GM19324 (cell line): ENCODE measurements around the gene TLE4.
"Not testable (repeated sequence)": the region's sequence is repeated elsewhere in the genome, so short reads cannot be mapped to it uniquely, and the experiment has no call there.

Experiments used
- ATAC-seq: cut with Tn5 transposase; IDR thresholded peaks from one replicate; pipeline ENCODE4 v1.9.1; 2021; ENCODE audit warnings: mild to moderate bottlenecking, moderate library complexity; ENCODE audit not compliant: unreplicated experiment, low FRiP score

Gene TLE4

GRCh38 chr9:79630521-79631403 lies 59.0 kb downstream of the TLE4 start:
- no peak for ATAC-seq

GRCh38 chr9:79632060-79632459 lies 60.3 kb downstream of the TLE4 start:
- no peak for ATAC-seq

GRCh38 chr9:79632705-79633104 lies 60.9 kb downstream of the TLE4 start:
- no peak for ATAC-seq

GRCh38 chr9:79633558-79633957 lies 61.8 kb downstream of the TLE4 start:
- no peak for ATAC-seq

GRCh38 chr9:79637177-79637925 lies 65.6 kb downstream of the TLE4 start:
- no peak for ATAC-seq

GRCh38 chr9:79638806-79639205 lies 67.0 kb downstream of the TLE4 start:
- ATAC-seq: no peak

- no peak for ATAC-seq
These were observed 67.6 kb downstream of the TLE4 start for GRCh38 chr9:79639354-79639753.

GRCh38 chr9:79640067-79640466 lies 68.3 kb downstream of the TLE4 start:
- ATAC-seq: not testable (repeated sequence)

GRCh38 chr9:79641070-79641469 lies 69.3 kb downstream of the TLE4 start:
- no peak for ATAC-seq

- ATAC-seq: no peak
These were observed 70.9 kb downstream of the TLE4 start for GRCh38 chr9:79642671-79643070.

- no peak for ATAC-seq
These were observed 72.3 kb downstream of the TLE4 start for GRCh38 chr9:79644048-79644447.

- ATAC-seq: no peak
These were observed 72.8 kb downstream of the TLE4 start for GRCh38 chr9:79644601-79645000.

- no peak for ATAC-seq
These were observed 73.3 kb downstream of the TLE4 start for GRCh38 chr9:79645110-79645509.

- no peak for ATAC-seq
These were observed 74.3 kb downstream of the TLE4 start for GRCh38 chr9:79646096-79646495.

- no peak for ATAC-seq
These were observed 79.6 kb downstream of the TLE4 start for GRCh38 chr9:79651251-79651795.

- no peak for ATAC-seq
These were observed 80.8 kb downstream of the TLE4 start for GRCh38 chr9:79652598-79652997.

GRCh38 chr9:79654591-79655382 lies 83.0 kb downstream of the TLE4 start:
- not testable (repeated sequence) for ATAC-seq

GRCh38 chr9:79655551-79655950 lies 83.8 kb downstream of the TLE4 start:
- no peak for ATAC-seq

- no peak for ATAC-seq
These were observed 84.4 kb downstream of the TLE4 start for GRCh38 chr9:79656169-79656568.

GRCh38 chr9:79657891-79658290 lies 86.1 kb downstream of the TLE4 start:
- no peak for ATAC-seq

- no peak for ATAC-seq
These were observed 87.2 kb downstream of the TLE4 start for GRCh38 chr9:79658926-79659325.
